Measurements from ENCODE around the gene KIF12. TPM values are rescaled to one million over a fixed set of nuclear protein-coding genes. Genes with fewer than 3 reads are reported as not detected.

Gene KIF12
- total RNA-seq, 2 donors from 2014 or later, result 19.5 to 27.9 TPM

- DNase-seq, result no peak
- no peak for ATAC-seq
- intact Hi-C loops (cut with DNase I, micrococcal nuclease), result no loop called here
Measured at GRCh38 chr9:114124666-114125475, 25.8 kb upstream of the KIF12 start.

- DNase-seq (no peak), ATAC-seq (no peak)
- intact Hi-C loops (cut with DNase I, micrococcal nuclease), result no loop called here
Measured at GRCh38 chr9:114124138-114124537, 25.0 kb upstream of the KIF12 start.

GRCh38 chr9:114123031-114123977, 24.2 kb upstream of the KIF12 start:
- no peak for ATAC-seq
- DNase-seq, result no peak
- intact Hi-C loops (cut with DNase I, micrococcal nuclease), result no loop called here

- ATAC-seq, result no peak
- intact Hi-C loops (cut with DNase I, micrococcal nuclease), result no loop called here
- no peak for DNase-seq
Measured at GRCh38 chr9:114122136-114123027, 23.3 kb upstream of the KIF12 start.

GRCh38 chr9:114121227-114122135, 22.4 kb upstream of the KIF12 start:
- intact Hi-C loops (cut with DNase I, micrococcal nuclease), result no loop called here
- DNase-seq (no peak), ATAC-seq (no peak)

GRCh38 chr9:114120192-114121014, 21.3 kb upstream of the KIF12 start:
- DNase-seq (peak in 1 of 2 donors; percentile 36), ATAC-seq (peak; percentile 81)
- intact Hi-C loops (cut with DNase I, micrococcal nuclease), result no loop called here

- ATAC-seq (peak; percentile 46), DNase-seq (no peak)
- intact Hi-C loops (cut with DNase I, micrococcal nuclease), result no loop called here
Measured at GRCh38 chr9:114119242-114120191, 20.4 kb upstream of the KIF12 start.

GRCh38 chr9:114117996-114118830, 19.1 kb upstream of the KIF12 start:
- ATAC-seq (peak; percentile 31), DNase-seq (no peak)
- intact Hi-C loops (cut with DNase I, micrococcal nuclease), result no loop called here

- intact Hi-C loops (cut with DNase I, micrococcal nuclease), result no loop called here
- DNase-seq (no peak), ATAC-seq (no peak)
Measured at GRCh38 chr9:114117614-114117995, 18.5 kb upstream of the KIF12 start.

- intact Hi-C loops (cut with DNase I, micrococcal nuclease), result no loop called here
- ATAC-seq, result no peak
- DNase-seq, result no peak
Measured at GRCh38 chr9:114116126-114116747, 17.1 kb upstream of the KIF12 start.

GRCh38 chr9:114115654-114116125, 16.6 kb upstream of the KIF12 start:
- intact Hi-C loops (cut with DNase I, micrococcal nuclease), result no loop called here
- DNase-seq (no peak), ATAC-seq (no peak)

- intact Hi-C loops (cut with DNase I, micrococcal nuclease), result no loop called here
- DNase-seq (no peak), ATAC-seq (no peak)
Measured at GRCh38 chr9:114114364-114114763, 15.3 kb upstream of the KIF12 start.

GRCh38 chr9:114112778-114113584, 13.9 kb upstream of the KIF12 start:
- ATAC-seq (peak; percentile 82), DNase-seq (peak; percentile 76 to 78)
- intact Hi-C loops (cut with DNase I, micrococcal nuclease), result no loop called here

GRCh38 chr9:114112325-114112724, 13.2 kb upstream of the KIF12 start:
- intact Hi-C loops (cut with DNase I, micrococcal nuclease), result no loop called here
- ATAC-seq (no peak), DNase-seq (no peak)

Data from left colon (tissue), 2 donors.